GM12892 (cell line): ENCODE results near the gene RASSF5.

Experiments used
- POLR2A ChIP-seq: IDR thresholded peaks from 2 replicates; pipeline ENCODE4 v1.6.1; 2011; ENCODE audit warnings: low read depth, low read length, control low read depth
- POLR2AphosphoS5 ChIP-seq: IDR thresholded peaks from 2 replicates; pipeline ENCODE4 v1.6.1; 2011; ENCODE audit warnings: low read depth, low read length, control low read depth
- TAF1 ChIP-seq: IDR thresholded peaks from 2 replicates; pipeline ENCODE4 v1.6.1; 2011; ENCODE audit warnings: low read depth, mild to moderate bottlenecking, control low read depth, low read length, borderline replicate concordance

GRCh38 chr1:206467915-206468314 is 39.4 kb upstream of the RASSF5 start:
- no peak for TF ChIP-seq POLR2A
- no peak for TF ChIP-seq TAF1
- no peak for TF ChIP-seq POLR2AphosphoS5
